Testis (tissue), 2 donors: ENCODE data around the gene DHCR7.

Experiments used
- CTCF ChIP-seq, 3 experiments: fragments of 450-650 bp in 2 of 3; fragments of 200-600 bp in 1 of 3; sonication (generic) in 1 of 3; IDR thresholded peaks; one replicate each; pipeline ENCODE4 v1.5.1; 2016 to 2019; ENCODE audit warnings: antibody characterized with exemption in 3 of 3, mild to moderate bottlenecking in 2 of 3, moderate library complexity in 1 of 3
- POLR2A ChIP-seq: fragments of 450-650 bp; IDR thresholded peaks from one replicate; pipeline ENCODE4 v1.6.1; 2017; ENCODE audit warnings: antibody characterized with exemption, mild to moderate bottlenecking, moderate library complexity

- TF ChIP-seq CTCF (IDR thresholded peaks at IDR 0.05) (no peak), POLR2A (no peak)
Observed at GRCh38 chr11:71395263-71395560, 53.0 kb downstream of the DHCR7 start.
